Lower leg skin (tissue), 3 donors: Measurements from ENCODE around the gene PIGR.

ENCODE experiments used
- CTCF ChIP-seq, 3 donors: fragments of 450-650 bp; IDR thresholded peaks; one replicate each; pipeline ENCODE4 v1.5.1; 2016; ENCODE audit warnings: antibody characterized with exemption in 3 of 3, mild to moderate bottlenecking in 3 of 3, moderate library complexity in 2 of 3
- POLR2A ChIP-seq, 2 donors: fragments of 450-650 bp; IDR thresholded peaks; one replicate each; pipeline ENCODE4 v1.6.1; 2016 to 2017; ENCODE audit warnings: antibody characterized with exemption in 2 of 2, mild to moderate bottlenecking in 1 of 2, moderate library complexity in 1 of 2

DNA sequence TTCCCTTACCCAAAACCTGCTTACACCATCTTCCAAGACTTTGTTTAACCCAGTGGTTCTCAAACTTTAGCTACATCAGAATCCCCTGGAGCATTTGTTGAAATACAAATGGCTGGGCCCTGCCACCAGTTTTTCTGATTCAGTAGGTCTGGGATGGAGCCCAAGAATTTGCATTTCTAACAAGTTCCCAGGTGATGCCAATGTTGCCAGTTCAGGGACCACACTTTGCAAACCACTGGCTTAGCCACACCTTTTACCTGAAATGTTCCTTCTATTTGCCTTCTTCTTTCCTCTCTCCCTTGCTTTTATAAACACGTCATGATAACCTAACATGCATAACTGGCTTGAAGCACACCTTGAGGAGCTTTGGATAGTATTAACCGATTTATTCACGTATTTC lies 40.1 kb upstream of the PIGR start:
- no peak for TF ChIP-seq CTCF (IDR thresholded peaks at IDR 0.05)
- no peak for TF ChIP-seq POLR2A (IDR thresholded peaks at IDR 0.05)
